ENCODE results near the gene RNF44. TPM values are rescaled to one million over a fixed set of nuclear protein-coding genes. Genes with fewer than 3 reads are reported as not detected.

RNF44 gene
- total and polyA plus RNA-seq, 2 experiments from 2014 or later, result 13.0 to 17.4 TPM

DNA sequence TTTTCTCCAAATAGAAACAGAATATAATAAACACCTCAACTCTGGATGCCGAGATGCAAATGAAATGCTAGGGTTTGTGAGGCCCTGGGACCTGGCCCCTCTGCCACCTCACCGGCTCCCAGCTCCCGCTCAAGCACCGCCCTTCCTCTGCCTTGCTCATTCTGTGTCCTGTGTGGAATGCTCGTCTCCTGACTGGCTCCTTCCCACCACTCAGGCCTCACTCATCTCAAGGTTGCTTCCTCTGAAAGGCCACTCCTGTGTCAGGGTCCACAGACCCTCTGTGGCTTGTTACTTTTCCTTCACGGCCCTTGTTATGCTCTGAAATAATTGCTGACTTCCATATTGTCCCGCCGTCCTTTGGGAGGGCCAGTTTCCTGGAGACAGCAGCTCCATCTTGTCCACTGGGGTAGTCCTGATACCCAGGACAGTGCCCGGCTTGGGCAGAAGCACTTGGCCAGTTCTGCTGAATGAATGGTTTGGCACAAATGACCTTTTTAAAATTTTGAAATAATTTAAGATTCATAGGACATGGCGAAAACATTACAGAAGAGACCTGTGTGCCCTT, 15.4 kb downstream of the RNF44 start:
- TF ChIP-seq EZH2 (IDR thresholded peaks at IDR 0.05; ENCODE audit: borderline replicate concordance) (no peak), EZH2phosphoT487 (IDR thresholded peaks at IDR 0.05; ENCODE audit: low read depth, severe bottlenecking, unreplicated experiment) (no peak)
- TF ChIP-seq, protein P1, sequence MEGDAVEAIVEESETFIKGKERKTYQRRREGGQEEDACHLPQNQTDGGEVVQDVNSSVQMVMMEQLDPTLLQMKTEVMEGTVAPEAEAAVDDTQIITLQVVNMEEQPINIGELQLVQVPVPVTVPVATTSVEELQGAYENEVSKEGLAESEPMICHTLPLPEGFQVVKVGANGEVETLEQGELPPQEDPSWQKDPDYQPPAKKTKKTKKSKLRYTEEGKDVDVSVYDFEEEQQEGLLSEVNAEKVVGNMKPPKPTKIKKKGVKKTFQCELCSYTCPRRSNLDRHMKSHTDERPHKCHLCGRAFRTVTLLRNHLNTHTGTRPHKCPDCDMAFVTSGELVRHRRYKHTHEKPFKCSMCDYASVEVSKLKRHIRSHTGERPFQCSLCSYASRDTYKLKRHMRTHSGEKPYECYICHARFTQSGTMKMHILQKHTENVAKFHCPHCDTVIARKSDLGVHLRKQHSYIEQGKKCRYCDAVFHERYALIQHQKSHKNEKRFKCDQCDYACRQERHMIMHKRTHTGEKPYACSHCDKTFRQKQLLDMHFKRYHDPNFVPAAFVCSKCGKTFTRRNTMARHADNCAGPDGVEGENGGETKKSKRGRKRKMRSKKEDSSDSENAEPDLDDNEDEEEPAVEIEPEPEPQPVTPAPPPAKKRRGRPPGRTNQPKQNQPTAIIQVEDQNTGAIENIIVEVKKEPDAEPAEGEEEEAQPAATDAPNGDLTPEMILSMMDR (IDR thresholded peaks at IDR 0.05; ENCODE audit: poor library complexity), result no peak

DNA sequence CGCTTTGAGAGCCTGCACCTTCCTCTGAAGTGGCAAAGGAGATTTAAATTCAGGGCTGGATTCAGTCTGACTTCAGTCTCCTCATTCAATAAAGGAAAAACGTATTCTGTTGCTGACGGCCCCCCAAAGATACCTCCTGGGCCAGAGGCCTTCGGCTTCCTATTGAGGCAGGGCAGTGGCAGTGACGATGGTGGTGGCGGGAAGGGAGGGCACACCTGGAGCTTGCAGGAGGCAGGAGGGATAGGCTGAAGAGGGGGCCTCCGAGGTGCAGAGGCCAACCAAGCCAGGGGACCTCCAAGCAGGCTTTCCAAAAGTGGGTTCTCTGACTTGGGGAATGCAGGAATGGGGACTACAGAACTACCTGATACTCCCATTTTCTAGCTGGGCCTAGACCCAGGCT, 15.9 kb downstream of the RNF44 start:
- TF ChIP-seq EZH2 (IDR thresholded peaks at IDR 0.05; ENCODE audit: borderline replicate concordance) (no peak), EZH2phosphoT487 (IDR thresholded peaks at IDR 0.05; ENCODE audit: low read depth, severe bottlenecking, unreplicated experiment) (no peak)
- TF ChIP-seq, protein P1 (IDR thresholded peaks at IDR 0.05; ENCODE audit: poor library complexity), result no peak
- Histone ChIP-seq H3K9me3 (ENCODE audit: low read depth) (no peaks in the 10 kb centered on the region), H3K27ac (no peak overlapping the region), H3K4me1 (ENCODE audit: insufficient read depth) (no peaks in the 10 kb centered on the region), H3K36me3 (replicated peaks; ENCODE audit: insufficient read depth, low read depth) (no peaks in the 10 kb centered on the region), H3K27me3 (no peaks in the 10 kb centered on the region), H3K4me2 (no peak overlapping the region), H3K4me3 (no peak overlapping the region), H3K79me2 (no peaks in the 10 kb centered on the region), H4K20me1 (ENCODE audit: insufficient read depth, poor library complexity, severe bottlenecking) (no peaks in the 10 kb centered on the region), H3K9me2 (replicated peaks; ENCODE audit: insufficient read depth) (no peaks in the 10 kb centered on the region), H2AFZ (no peak overlapping the region)
- no peak for DNase-seq (ENCODE audit: low spot score)
- WGBS (ENCODE audit: low lambda C conversion rate, missing lambda C conversion rate), result 78% methylated on average over 7 of the region's 7 CpGs

More for the DNA sequence above, 15.4 kb downstream of the RNF44 start:
- DNase-seq (ENCODE audit: low spot score), result no peak
- WGBS (ENCODE audit: low lambda C conversion rate, missing lambda C conversion rate), result 68% methylated on average over 10 of the region's 10 CpGs
- no peaks in the 10 kb centered on the region for H3K27me3 ChIP-seq
- no peaks in the 10 kb centered on the region for H3K36me3 ChIP-seq (replicated peaks; ENCODE audit: insufficient read depth, low read depth)
- no peaks in the 10 kb centered on the region for H3K4me1 ChIP-seq (ENCODE audit: insufficient read depth)
- no peak overlapping the region for H3K4me2 ChIP-seq
- no peaks in the 10 kb centered on the region for H3K79me2 ChIP-seq
- no peak overlapping the region for H3K4me3 ChIP-seq
- H3K9me3 ChIP-seq (ENCODE audit: low read depth), result no peaks in the 10 kb centered on the region
- no peak overlapping the region for H3K27ac ChIP-seq
- H3K9me2 ChIP-seq (replicated peaks; ENCODE audit: insufficient read depth), result no peaks in the 10 kb centered on the region
- H2AFZ ChIP-seq, result no peak overlapping the region
- H4K20me1 ChIP-seq (ENCODE audit: insufficient read depth, poor library complexity, severe bottlenecking), result no peaks in the 10 kb centered on the region

DNA sequence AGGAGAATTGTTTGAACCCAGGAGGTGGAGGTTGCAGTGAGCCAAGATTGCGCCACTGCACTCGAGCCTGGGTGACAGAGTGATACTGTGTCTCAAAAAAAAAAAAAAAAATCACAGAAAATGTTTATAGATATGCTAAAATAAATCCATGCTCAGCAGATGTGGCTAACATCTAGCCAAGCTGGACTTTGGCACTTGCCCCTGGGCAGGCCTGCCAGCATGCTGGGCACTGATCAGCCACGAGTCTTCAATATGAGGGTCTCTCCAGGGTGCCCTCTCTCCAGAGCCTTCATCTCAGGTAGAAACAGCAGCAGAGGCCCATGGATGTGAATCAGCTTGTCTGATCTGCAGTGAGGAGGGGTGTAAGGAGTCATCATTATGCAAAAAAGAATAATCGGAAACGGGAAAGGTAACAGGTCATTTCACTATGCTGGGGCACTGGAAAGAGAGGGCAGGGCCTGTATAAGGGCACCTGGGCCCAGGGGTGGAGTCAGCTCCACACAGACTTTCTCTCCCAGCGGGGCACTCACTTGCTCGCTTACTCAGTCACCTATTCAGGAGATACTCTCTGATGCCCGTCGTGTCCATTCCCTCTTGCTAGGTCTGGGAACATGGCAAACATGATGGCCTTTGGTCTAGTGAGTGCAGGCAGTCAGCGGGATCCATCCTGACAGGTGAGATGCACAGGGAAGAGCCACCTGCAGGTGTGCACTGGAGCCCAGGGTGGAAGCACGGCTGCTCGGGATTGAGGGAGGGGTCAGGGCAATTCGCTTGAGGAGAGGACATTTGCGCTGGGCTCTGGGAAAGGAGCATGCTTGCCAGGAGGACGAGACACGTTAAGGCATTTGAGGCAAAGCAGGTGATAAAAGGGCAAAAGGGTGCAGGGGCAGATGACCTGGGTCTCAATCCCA, 17.1 kb downstream of the RNF44 start:
- DNase-seq (ENCODE audit: low spot score), result no peak
- Histone ChIP-seq H3K27ac (no peak overlapping the region), H3K4me1 (ENCODE audit: insufficient read depth) (no peaks in the 10 kb centered on the region), H3K9me2 (replicated peaks; ENCODE audit: insufficient read depth) (no peaks in the 10 kb centered on the region), H2AFZ (no peak overlapping the region), H3K79me2 (no peaks in the 10 kb centered on the region), H3K9me3 (ENCODE audit: low read depth) (no peaks in the 10 kb centered on the region), H3K36me3 (replicated peaks; ENCODE audit: insufficient read depth, low read depth) (no peaks in the 10 kb centered on the region), H3K4me2 (no peak overlapping the region), H3K4me3 (no peak overlapping the region), H4K20me1 (ENCODE audit: insufficient read depth, poor library complexity, severe bottlenecking) (no peaks in the 10 kb centered on the region), H3K27me3 (no peaks in the 10 kb centered on the region)
- TF ChIP-seq EZH2phosphoT487 (IDR thresholded peaks at IDR 0.05; ENCODE audit: low read depth, severe bottlenecking, unreplicated experiment) (no peak), EZH2 (IDR thresholded peaks at IDR 0.05; ENCODE audit: borderline replicate concordance) (no peak)
- 73% methylated on average over 16 of the region's 16 CpGs for WGBS (ENCODE audit: low lambda C conversion rate, missing lambda C conversion rate)

All from hepatocyte (in vitro differentiated cells).